ENCODE data around the gene COQ9. TPM values are rescaled to one million over a fixed set of nuclear protein-coding genes. Genes with fewer than 3 reads are reported as not detected.

COQ9 gene
- total and polyA plus RNA-seq, 2 donors (not counting 1 experiment from before 2014, with no cell fraction given) = 44.4 to 51.2 TPM

GRCh38 chr16:57452021-57452420 is 4.7 kb downstream of the COQ9 start:
- H3K79me2 ChIP-seq (ENCODE audit: control insufficient read depth, insufficient read depth, low read length) = peaks cover 6% of the 10 kb centered on the region
- H3K27ac ChIP-seq (ENCODE audit: insufficient read depth, low read length) = no peak overlapping the region
- H2AFZ ChIP-seq (ENCODE audit: low read length) = no peak overlapping the region
- no peaks in the 10 kb centered on the region for H3K9me3 ChIP-seq (ENCODE audit: control insufficient read depth, insufficient read depth, low read depth, low read length)
- DNase-seq (ENCODE audit: low read depth in 2 of 2) = no peak
- H3K9ac ChIP-seq (ENCODE audit: insufficient read depth, low read length) = no peak overlapping the region
- H3K4me2 ChIP-seq (ENCODE audit: extremely low read depth, insufficient read depth, low read length) = no peak overlapping the region
- TF ChIP-seq CTCF (conservative IDR thresholded peaks at IDR 0.05 in 1 of 2, IDR thresholded peaks at IDR 0.05 in 1 of 2; ENCODE audit: low read depth in 1 of 2, low read length in 2 of 2) (no peak), EZH2 (IDR thresholded peaks at IDR 0.05; ENCODE audit: low read length, missing control alignments) (no peak)
- no peaks in the 10 kb centered on the region for H3K4me1 ChIP-seq (ENCODE audit: control insufficient read depth, extremely low read depth, insufficient read depth, low read length)
- no peak overlapping the region for H3K4me3 ChIP-seq (replicated peaks in 1 of 4; ENCODE audit: control extremely low read depth in 1 of 4, insufficient read depth in 1 of 4, low read depth in 3 of 4, low read length in 4 of 4)
- H3K27me3 ChIP-seq (ENCODE audit: control insufficient read depth, insufficient read depth, low read length) = no peaks in the 10 kb centered on the region
- H4K20me1 ChIP-seq (ENCODE audit: control insufficient read depth, extremely low read depth, insufficient read depth, low read length) = no peaks in the 10 kb centered on the region
- peaks cover 6% of the 10 kb centered on the region for H3K36me3 ChIP-seq (ENCODE audit: control insufficient read depth, insufficient read depth, low read length)

GRCh38 chr16:57462209-57462977 is 15.1 kb downstream of the COQ9 start, which contains the start of gene POLR2C:
Gene POLR2C (plus strand): TSS chr16:57462679. CDS start chr16:57462725, 46 bp downstream.
- Histone ChIP-seq H3K9me3 (ENCODE audit: control insufficient read depth, insufficient read depth, low read depth, low read length) (no peaks in the 10 kb centered on the region), H3K4me2 (ENCODE audit: extremely low read depth, insufficient read depth, low read length) (peak within 1 kb of the TSS; percentile 97), H3K4me3 (replicated peaks in 1 of 4; ENCODE audit: control extremely low read depth in 1 of 4, insufficient read depth in 1 of 4, low read depth in 3 of 4, low read length in 4 of 4) (peak within 1 kb of the TSS; percentile 74 to 93 (median 84)), H3K9ac (ENCODE audit: insufficient read depth, low read length) (peak within 1 kb of the TSS; percentile 81), H2AFZ (ENCODE audit: low read length) (peak within 1 kb of the TSS; percentile 83), H3K27me3 (ENCODE audit: control insufficient read depth, insufficient read depth, low read length) (no peaks in the 10 kb centered on the region), H3K79me2 (ENCODE audit: control insufficient read depth, insufficient read depth, low read length) (peaks cover 24% of the 10 kb centered on the region), H4K20me1 (ENCODE audit: control insufficient read depth, extremely low read depth, insufficient read depth, low read length) (no peaks in the 10 kb centered on the region), H3K4me1 (ENCODE audit: control insufficient read depth, extremely low read depth, insufficient read depth, low read length) (no peaks in the 10 kb centered on the region), H3K36me3 (ENCODE audit: control insufficient read depth, insufficient read depth, low read length) (peaks cover 7% of the 10 kb centered on the region), H3K27ac (ENCODE audit: insufficient read depth, low read length) (peak within 1 kb of the TSS; percentile 76)
- TF ChIP-seq CTCF (conservative IDR thresholded peaks at IDR 0.05 in 1 of 2, IDR thresholded peaks at IDR 0.05 in 1 of 2; ENCODE audit: low read depth in 1 of 2, low read length in 2 of 2) (peak; percentile 70 to 93), EZH2 (IDR thresholded peaks at IDR 0.05; ENCODE audit: low read length, missing control alignments) (no peak)
- peak; percentile 79 to 87 for DNase-seq (ENCODE audit: low read depth in 2 of 2)

GRCh38 chr16:57462978-57463362 is 15.7 kb downstream of the COQ9 start:
- H3K4me2 ChIP-seq (ENCODE audit: extremely low read depth, insufficient read depth, low read length) = peak overlapping the region; percentile 97
- H3K79me2 ChIP-seq (ENCODE audit: control insufficient read depth, insufficient read depth, low read length) = peaks cover 24% of the 10 kb centered on the region
- TF ChIP-seq EZH2 (IDR thresholded peaks at IDR 0.05; ENCODE audit: low read length, missing control alignments) (no peak), CTCF (conservative IDR thresholded peaks at IDR 0.05 in 1 of 2, IDR thresholded peaks at IDR 0.05 in 1 of 2; ENCODE audit: low read depth in 1 of 2, low read length in 2 of 2) (no peak)
- peak overlapping the region; percentile 76 for H3K27ac ChIP-seq (ENCODE audit: insufficient read depth, low read length)
- no peaks in the 10 kb centered on the region for H3K27me3 ChIP-seq (ENCODE audit: control insufficient read depth, insufficient read depth, low read length)
- no peaks in the 10 kb centered on the region for H3K9me3 ChIP-seq (ENCODE audit: control insufficient read depth, insufficient read depth, low read depth, low read length)
- H3K4me3 ChIP-seq (replicated peaks in 1 of 4; ENCODE audit: control extremely low read depth in 1 of 4, insufficient read depth in 1 of 4, low read depth in 3 of 4, low read length in 4 of 4) = peak overlapping the region; percentile 74 to 93 (median 84)
- no peaks in the 10 kb centered on the region for H3K4me1 ChIP-seq (ENCODE audit: control insufficient read depth, extremely low read depth, insufficient read depth, low read length)
- peak overlapping the region; percentile 81 for H3K9ac ChIP-seq (ENCODE audit: insufficient read depth, low read length)
- H4K20me1 ChIP-seq (ENCODE audit: control insufficient read depth, extremely low read depth, insufficient read depth, low read length) = no peaks in the 10 kb centered on the region
- H2AFZ ChIP-seq (ENCODE audit: low read length) = no peak overlapping the region
- H3K36me3 ChIP-seq (ENCODE audit: control insufficient read depth, insufficient read depth, low read length) = peaks cover 5% of the 10 kb centered on the region
- peak in 1 of 2 donors; percentile 11 for DNase-seq (ENCODE audit: low read depth in 2 of 2)

Measured in fibroblast of lung (primary cell).